Measurements from ENCODE around the gene UQCR10. TPM values are rescaled to one million over a fixed set of nuclear protein-coding genes. Genes with fewer than 3 reads are reported as not detected.

Gene UQCR10
- total and polyA plus RNA-seq, 3 donors from 2014 or later: 91.3 to 211 (median 122) TPM

DNA sequence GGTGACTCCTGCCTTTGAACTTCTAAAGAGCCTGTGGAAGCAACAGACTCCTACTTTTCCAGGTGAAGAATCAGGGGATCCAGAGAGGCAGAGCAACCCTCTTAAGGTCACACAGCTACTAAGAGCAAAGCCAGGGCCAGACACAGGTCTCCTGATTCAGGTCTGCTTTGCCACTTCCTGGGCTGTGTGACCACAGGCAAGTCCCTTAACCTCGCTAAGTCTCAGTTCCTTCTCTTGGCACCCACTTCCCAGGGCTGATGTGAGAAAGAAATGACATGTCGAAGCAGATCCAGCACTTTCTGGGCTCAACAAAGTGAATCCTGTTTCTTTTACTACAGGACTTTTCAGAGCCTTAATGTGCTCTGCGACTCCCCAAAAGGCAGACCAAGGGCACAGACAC is 30.2 kb downstream of the UQCR10 start:
- 94 to 96% methylated on average over 3 of the region's 3 CpGs for WGBS, 2 donors
- no peak overlapping the region for H3K27ac ChIP-seq
- intact Hi-C loops (cut with DNase I; ENCODE audit: low total_unique reads): no loop called here
- H3K9me3 ChIP-seq: no peaks in the 10 kb centered on the region
- TF ChIP-seq, protein P1, sequence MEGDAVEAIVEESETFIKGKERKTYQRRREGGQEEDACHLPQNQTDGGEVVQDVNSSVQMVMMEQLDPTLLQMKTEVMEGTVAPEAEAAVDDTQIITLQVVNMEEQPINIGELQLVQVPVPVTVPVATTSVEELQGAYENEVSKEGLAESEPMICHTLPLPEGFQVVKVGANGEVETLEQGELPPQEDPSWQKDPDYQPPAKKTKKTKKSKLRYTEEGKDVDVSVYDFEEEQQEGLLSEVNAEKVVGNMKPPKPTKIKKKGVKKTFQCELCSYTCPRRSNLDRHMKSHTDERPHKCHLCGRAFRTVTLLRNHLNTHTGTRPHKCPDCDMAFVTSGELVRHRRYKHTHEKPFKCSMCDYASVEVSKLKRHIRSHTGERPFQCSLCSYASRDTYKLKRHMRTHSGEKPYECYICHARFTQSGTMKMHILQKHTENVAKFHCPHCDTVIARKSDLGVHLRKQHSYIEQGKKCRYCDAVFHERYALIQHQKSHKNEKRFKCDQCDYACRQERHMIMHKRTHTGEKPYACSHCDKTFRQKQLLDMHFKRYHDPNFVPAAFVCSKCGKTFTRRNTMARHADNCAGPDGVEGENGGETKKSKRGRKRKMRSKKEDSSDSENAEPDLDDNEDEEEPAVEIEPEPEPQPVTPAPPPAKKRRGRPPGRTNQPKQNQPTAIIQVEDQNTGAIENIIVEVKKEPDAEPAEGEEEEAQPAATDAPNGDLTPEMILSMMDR (IDR thresholded peaks at IDR 0.05): no peak
- TF ChIP-seq POLR2A (IDR thresholded peaks at IDR 0.05): no peak
- no peaks in the 10 kb centered on the region for H3K36me3 ChIP-seq (ENCODE audit: low read depth, missing control alignments)
- H3K27me3 ChIP-seq: no peaks in the 10 kb centered on the region
- H3K4me3 ChIP-seq: no peak overlapping the region
- DNase-seq: no peak
- H3K4me1 ChIP-seq: peaks cover 39% of the 10 kb centered on the region

DNA sequence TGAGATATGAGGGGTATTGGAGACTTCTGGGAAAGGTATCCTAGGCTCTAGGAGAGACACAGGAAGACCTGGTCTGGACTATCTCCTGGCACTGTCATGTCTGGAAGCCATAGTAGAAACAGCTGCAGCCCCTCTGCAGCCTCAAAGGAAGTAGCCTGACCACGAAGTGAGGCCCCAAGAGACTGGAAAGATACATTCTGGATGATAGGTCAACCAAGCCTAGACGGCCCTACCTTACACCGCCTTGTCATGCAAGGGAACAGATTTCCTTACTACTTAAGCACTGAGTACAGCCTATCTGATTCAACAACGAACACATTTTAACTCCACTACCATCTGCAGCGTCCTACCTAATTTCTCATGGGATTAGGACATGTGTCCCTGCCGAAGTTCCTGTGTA is 31.1 kb downstream of the UQCR10 start:
- H3K27ac ChIP-seq: peak overlapping the region in 1 of 2 donors; percentile 77
- intact Hi-C loops (cut with DNase I; ENCODE audit: low total_unique reads): no loop called here
- peaks cover 39% of the 10 kb centered on the region for H3K4me1 ChIP-seq
- DNase-seq: no peak
- H3K9me3 ChIP-seq: no peaks in the 10 kb centered on the region
- WGBS, 2 donors: 69 to 78% methylated on average over 6 of the region's 6 CpGs
- TF ChIP-seq, protein P1 (IDR thresholded peaks at IDR 0.05): no peak
- no peak for TF ChIP-seq POLR2A (IDR thresholded peaks at IDR 0.05)
- H3K4me3 ChIP-seq: no peak overlapping the region
- no peaks in the 10 kb centered on the region for H3K27me3 ChIP-seq
- H3K36me3 ChIP-seq (ENCODE audit: low read depth, missing control alignments): no peaks in the 10 kb centered on the region

DNA sequence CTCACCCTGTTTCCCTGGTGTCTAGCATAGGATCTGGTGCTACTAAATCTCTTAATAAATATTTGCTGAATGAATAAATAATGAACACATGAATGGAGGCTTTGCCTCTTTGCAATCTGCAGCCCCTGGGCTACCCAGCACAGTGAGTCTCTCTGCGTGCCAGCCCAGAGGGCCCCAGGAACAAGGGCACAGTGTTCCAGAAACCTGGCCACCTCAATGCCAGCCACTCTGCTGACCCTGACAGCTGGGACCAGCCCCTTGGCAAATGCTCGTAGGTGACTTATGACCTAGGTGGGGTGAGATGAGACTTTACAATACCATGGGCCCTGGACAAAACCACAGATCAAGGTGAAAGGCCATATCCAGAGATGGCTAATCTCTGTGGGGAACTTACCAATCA is 31.6 kb downstream of the UQCR10 start:
- H3K36me3 ChIP-seq (ENCODE audit: low read depth, missing control alignments): no peaks in the 10 kb centered on the region
- DNase-seq: no peak
- H3K27me3 ChIP-seq: no peaks in the 10 kb centered on the region
- H3K4me3 ChIP-seq: no peak overlapping the region
- intact Hi-C loops (cut with DNase I; ENCODE audit: low total_unique reads): no loop called here
- no peaks in the 10 kb centered on the region for H3K9me3 ChIP-seq
- TF ChIP-seq, protein P1 (IDR thresholded peaks at IDR 0.05): no peak
- no peak for TF ChIP-seq POLR2A (IDR thresholded peaks at IDR 0.05)
- H3K27ac ChIP-seq: peak overlapping the region; percentile 19 to 77
- H3K4me1 ChIP-seq: peaks cover 40% of the 10 kb centered on the region
- 48 to 78% methylated on average over 2 of the region's 2 CpGs for WGBS, 2 donors

DNA sequence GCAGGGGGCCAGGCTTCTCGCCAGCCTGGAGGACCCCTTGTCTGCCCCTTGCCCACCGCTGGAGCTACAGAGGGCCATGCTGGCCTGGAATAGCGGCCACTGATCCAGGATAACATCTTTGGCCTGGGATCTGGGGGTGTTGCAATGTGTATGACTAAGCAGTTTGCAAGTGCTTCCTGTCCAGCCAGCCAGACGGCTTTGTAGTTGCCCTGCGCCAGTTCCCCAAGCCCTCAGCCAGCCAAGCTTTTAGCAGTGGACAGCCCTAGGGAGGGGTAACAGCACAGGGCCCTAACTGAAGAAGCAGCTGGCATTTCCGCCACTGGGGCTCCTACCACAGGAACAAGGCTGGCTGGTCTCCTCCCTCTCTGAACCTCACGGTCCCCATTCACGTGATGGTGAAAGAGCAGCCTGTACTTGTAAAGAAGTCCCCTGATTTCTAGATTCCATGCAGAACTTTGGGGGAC is 32.1 kb downstream of the UQCR10 start:
- intact Hi-C loops (cut with DNase I; ENCODE audit: low total_unique reads): no loop called here
- TF ChIP-seq, protein P1 (IDR thresholded peaks at IDR 0.05): no peak
- no peak for TF ChIP-seq POLR2A (IDR thresholded peaks at IDR 0.05)
- no peak overlapping the region for H3K4me3 ChIP-seq
- peak; percentile 78 for DNase-seq
- H3K36me3 ChIP-seq (ENCODE audit: low read depth, missing control alignments): no peaks in the 10 kb centered on the region
- peaks cover 44% of the 10 kb centered on the region for H3K4me1 ChIP-seq
- H3K9me3 ChIP-seq: no peaks in the 10 kb centered on the region
- H3K27me3 ChIP-seq: no peaks in the 10 kb centered on the region
- 45 to 51% methylated on average over 6 to 8 of the region's 8 CpGs for WGBS, 2 donors
- H3K27ac ChIP-seq: peak overlapping the region; percentile 35 to 77

DNA sequence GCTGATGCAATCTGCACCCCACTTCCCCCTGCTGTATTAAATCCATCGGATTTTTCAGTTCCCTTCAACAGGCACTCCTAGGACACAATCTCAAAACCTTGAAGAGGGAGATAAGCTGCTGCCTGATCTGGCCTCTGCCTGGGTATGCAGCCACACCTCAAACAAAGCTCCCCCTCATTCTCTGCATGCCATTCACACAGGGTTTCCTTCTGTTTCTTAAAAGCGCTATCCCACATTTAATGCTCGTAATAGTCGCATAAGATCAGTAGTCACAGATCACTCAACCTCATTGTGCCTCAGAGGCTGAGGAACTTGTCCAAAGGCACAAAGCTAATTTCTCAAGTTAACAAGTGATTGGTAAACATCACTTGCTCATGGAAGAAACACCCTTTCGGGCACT is 34.0 kb downstream of the UQCR10 start:
- Histone ChIP-seq H3K4me1 (peaks cover 47% of the 10 kb centered on the region), H3K27me3 (no peaks in the 10 kb centered on the region), H3K27ac (peak overlapping the region in 1 of 2 donors; percentile 7), H3K9me3 (no peaks in the 10 kb centered on the region), H3K4me3 (no peak overlapping the region), H3K36me3 (ENCODE audit: low read depth, missing control alignments) (no peaks in the 10 kb centered on the region)
- TF ChIP-seq POLR2A (IDR thresholded peaks at IDR 0.05): no peak
- TF ChIP-seq, protein P1 (IDR thresholded peaks at IDR 0.05): no peak
- DNase-seq: no peak
- WGBS, 2 donors: 48 to 77% methylated on average over 5 of the region's 5 CpGs
- intact Hi-C loops (cut with DNase I; ENCODE audit: low total_unique reads): no loop called here

Measured in testis (tissue), 3 donors.